D341Med (cell line): ENCODE results near the gene SPINT1.
A peak's percentile ranks its signal among the peaks of the same experiment; 100 is the strongest.

Experiments used
- DNase-seq: peaks from one replicate; pipeline ENCODE4 v3.0.0; 2012; ENCODE audit warnings: low spot score

The SPINT1 gene

GRCh38 chr15:40828447-40829036, 15.3 kb upstream of the SPINT1 start, which contains the start of gene PPP1R14D:
Gene PPP1R14D, minus strand, starts transcription at chr15:40828708. Its CDS starts 67 bp downstream, at chr15:40828641.
- no peak for DNase-seq

GRCh38 chr15:40829115-40829514, 14.7 kb upstream of the SPINT1 start:
- DNase-seq: no peak

GRCh38 chr15:40830884-40831283, 13.0 kb upstream of the SPINT1 start:
- DNase-seq: no peak

- no peak for DNase-seq
These were observed 12.0 kb upstream of the SPINT1 start for GRCh38 chr15:40831861-40832260.

GRCh38 chr15:40832903-40833302, 10.9 kb upstream of the SPINT1 start:
- no peak for DNase-seq

GRCh38 chr15:40836020-40836419, 7.8 kb upstream of the SPINT1 start:
- DNase-seq: no peak

- no peak for DNase-seq
These were observed 5.1 kb upstream of the SPINT1 start for GRCh38 chr15:40838756-40839155.

- no peak for DNase-seq
These were observed 2.1 kb upstream of the SPINT1 start for GRCh38 chr15:40841741-40842140.

GRCh38 chr15:40843261-40843884, 475 bp upstream of the SPINT1 start:
- no peak for DNase-seq

GRCh38 chr15:40844696-40845030, 815 bp downstream of the SPINT1 start:
- DNase-seq: peak; percentile 69

GRCh38 chr15:40845036-40845435, 1.2 kb downstream of the SPINT1 start:
- DNase-seq: no peak

GRCh38 chr15:40845511-40846284, 1.9 kb downstream of the SPINT1 start:
- peak; percentile 24 for DNase-seq

GRCh38 chr15:40846841-40847222, 3.0 kb downstream of the SPINT1 start:
- peak; percentile 3 for DNase-seq

GRCh38 chr15:40847223-40847961, 3.5 kb downstream of the SPINT1 start:
- DNase-seq: peak; percentile 30

GRCh38 chr15:40850576-40851112, 6.8 kb downstream of the SPINT1 start:
- DNase-seq: peak; percentile 12

- no peak for DNase-seq
These were observed 8.7 kb downstream of the SPINT1 start for GRCh38 chr15:40852529-40852928.

GRCh38 chr15:40853241-40853890, 9.5 kb downstream of the SPINT1 start:
- no peak for DNase-seq

GRCh38 chr15:40854161-40854560, 10.3 kb downstream of the SPINT1 start:
- DNase-seq: no peak

- no peak for DNase-seq
These were observed 11.9 kb downstream of the SPINT1 start for GRCh38 chr15:40855706-40856234.

- no peak for DNase-seq
These were observed 12.9 kb downstream of the SPINT1 start for GRCh38 chr15:40856746-40857145.

GRCh38 chr15:40857601-40858341, 13.9 kb downstream of the SPINT1 start:
- peak; percentile 92 for DNase-seq
